ENCODE results near the gene C17orf114.

C17orf114 gene

GRCh38 chr17:4839221-4839620 is 37.1 kb upstream of the C17orf114 start:
- no peak overlapping the region for H3K4me3 ChIP-seq (ENCODE audit: low read depth, low read length)
- TF ChIP-seq CTCF (IDR thresholded peaks at IDR 0.05; ENCODE audit: low read depth, low read length): no peak
- no peak for TF ChIP-seq MYC (IDR thresholded peaks at IDR 0.05; ENCODE audit: low read depth, low read length)
- DNase-seq (ENCODE audit: low read depth): no peak

- TF ChIP-seq MYC (IDR thresholded peaks at IDR 0.05; ENCODE audit: low read depth, low read length): no peak
- no peak for TF ChIP-seq MAX (IDR thresholded peaks at IDR 0.05; ENCODE audit: low read depth, low read length)
- TF ChIP-seq POLR2A (IDR thresholded peaks at IDR 0.05; ENCODE audit: extremely low read depth, insufficient read length): no peak
- no peak for TF ChIP-seq CTCF (IDR thresholded peaks at IDR 0.05; ENCODE audit: low read depth, low read length)
- no peak for DNase-seq (ENCODE audit: low read depth)
- no peak overlapping the region for H3K4me3 ChIP-seq (ENCODE audit: low read depth, low read length)
Measured at GRCh38 chr17:4838309-4838785, 36.2 kb upstream of the C17orf114 start.

GRCh38 chr17:4837471-4838308 is 35.6 kb upstream of the C17orf114 start:
- TF ChIP-seq MAX (IDR thresholded peaks at IDR 0.05; ENCODE audit: low read depth, low read length): no peak
- no peak for TF ChIP-seq MYC (IDR thresholded peaks at IDR 0.05; ENCODE audit: low read depth, low read length)
- TF ChIP-seq POLR2A (IDR thresholded peaks at IDR 0.05; ENCODE audit: extremely low read depth, insufficient read length): no peak
- no peak for TF ChIP-seq CTCF (IDR thresholded peaks at IDR 0.05; ENCODE audit: low read depth, low read length)
- H3K4me3 ChIP-seq (ENCODE audit: low read depth, low read length): no peak overlapping the region
- DNase-seq (ENCODE audit: low read depth): no peak

GRCh38 chr17:4836221-4836620 is 34.1 kb upstream of the C17orf114 start:
- DNase-seq (ENCODE audit: low read depth): no peak
- no peak for TF ChIP-seq MAX (IDR thresholded peaks at IDR 0.05; ENCODE audit: low read depth, low read length)
- TF ChIP-seq MYC (IDR thresholded peaks at IDR 0.05; ENCODE audit: low read depth, low read length): no peak
- H3K4me3 ChIP-seq (ENCODE audit: low read depth, low read length): no peak overlapping the region

GRCh38 chr17:4834681-4835020 is 32.5 kb upstream of the C17orf114 start:
- H3K4me3 ChIP-seq (ENCODE audit: low read depth, low read length): peak overlapping the region; percentile 71
- DNase-seq (ENCODE audit: low read depth): no peak
- no peak for TF ChIP-seq POLR2A (IDR thresholded peaks at IDR 0.05; ENCODE audit: extremely low read depth, insufficient read length)
- TF ChIP-seq MAX (IDR thresholded peaks at IDR 0.05; ENCODE audit: low read depth, low read length): no peak
- no peak for TF ChIP-seq MYC (IDR thresholded peaks at IDR 0.05; ENCODE audit: low read depth, low read length)
- TF ChIP-seq CTCF (IDR thresholded peaks at IDR 0.05; ENCODE audit: low read depth, low read length): no peak

- H3K4me3 ChIP-seq (ENCODE audit: low read depth, low read length): peak overlapping the region; percentile 71
- peak; percentile 29 for DNase-seq (ENCODE audit: low read depth)
Measured at GRCh38 chr17:4833941-4834680, 32.0 kb upstream of the C17orf114 start.

More at GRCh38 chr17:4833941-4834680, 32.0 kb upstream of the C17orf114 start:
- TF ChIP-seq MAX (IDR thresholded peaks at IDR 0.05; ENCODE audit: low read depth, low read length): peak; percentile 31; the same call in 1 of the 2 replicates
- TF ChIP-seq CTCF (IDR thresholded peaks at IDR 0.05; ENCODE audit: low read depth, low read length): no peak

All from NB4 (cell line).